Left renal pelvis (tissue), 4 donors: ENCODE data around the gene DIRAS1. TPM values are rescaled to one million over a fixed set of nuclear protein-coding genes. Genes with fewer than 3 reads are reported as not detected.

Experiments
- DNase-seq, 4 donors: peaks; one replicate each; pipeline ENCODE4 v3.0.0-alpha.2; 2013; ENCODE audit warnings: low read depth in 4 of 4, low spot score in 3 of 4
- polyA plus RNA-seq, 4 donors: library from polyadenylated mRNA; unstranded; fragments of 120-200 nt; gene quantifications; one replicate each; pipeline ENCODE4 v1.2.1, GENCODE V29; 2013; ENCODE audit not compliant: insufficient read length in 4 of 4

The DIRAS1 gene
- polyA plus RNA-seq, 4 donors, result 3.2 to 5.3 (median 3.5) TPM

- DNase-seq, result no peak
These were observed 9.0 kb upstream of the DIRAS1 start for GRCh38 chr19:2729943-2730818.

GRCh38 chr19:2728783-2729387 is 7.7 kb upstream of the DIRAS1 start:
- no peak for DNase-seq

GRCh38 chr19:2727640-2727944 is 6.4 kb upstream of the DIRAS1 start:
- DNase-seq, result no peak

- DNase-seq, result no peak
These were observed 5.9 kb upstream of the DIRAS1 start for GRCh38 chr19:2726904-2727639.

- DNase-seq, result no peak
These were observed 5.1 kb upstream of the DIRAS1 start for GRCh38 chr19:2726160-2726855.

- DNase-seq, result no peak
These were observed 3.0 kb upstream of the DIRAS1 start for GRCh38 chr19:2724148-2724557.

- DNase-seq, result no peak
These were observed 2.6 kb upstream of the DIRAS1 start for GRCh38 chr19:2723747-2724146.

- no peak for DNase-seq
These were observed 2.2 kb upstream of the DIRAS1 start for GRCh38 chr19:2723345-2723715.

GRCh38 chr19:2722541-2723344 is 1.6 kb upstream of the DIRAS1 start:
- DNase-seq, result no peak

- no peak for DNase-seq
These were observed 683 bp upstream of the DIRAS1 start for GRCh38 chr19:2721570-2722540.

- DNase-seq, result no peak
These were observed 1.0 kb downstream of the DIRAS1 start for GRCh38 chr19:2719920-2720776.

GRCh38 chr19:2719232-2719735 is 1.9 kb downstream of the DIRAS1 start:
- DNase-seq, result no peak

GRCh38 chr19:2717638-2718541 is 3.3 kb downstream of the DIRAS1 start:
- DNase-seq, result no peak

GRCh38 chr19:2716722-2717637 is 4.2 kb downstream of the DIRAS1 start:
- DNase-seq, result no peak

GRCh38 chr19:2716275-2716650 is 4.9 kb downstream of the DIRAS1 start:
- no peak for DNase-seq
